22Rv1 (cell line): Measurements from ENCODE around the gene MAP4K1.

ENCODE experiments used
- ZFX ChIP-seq: fragments of 450-650 bp; IDR thresholded peaks from 2 replicates; pipeline ENCODE4 v1.6.1; 2017; ENCODE audit warnings: antibody characterized with exemption, borderline replicate concordance
- TF ChIP-seq, protein P1 (sequence below): fragments of 450-650 bp; IDR thresholded peaks from 2 replicates; pipeline ENCODE4 v1.5.1; 2017; ENCODE audit warnings: mild to moderate bottlenecking

DNA sequence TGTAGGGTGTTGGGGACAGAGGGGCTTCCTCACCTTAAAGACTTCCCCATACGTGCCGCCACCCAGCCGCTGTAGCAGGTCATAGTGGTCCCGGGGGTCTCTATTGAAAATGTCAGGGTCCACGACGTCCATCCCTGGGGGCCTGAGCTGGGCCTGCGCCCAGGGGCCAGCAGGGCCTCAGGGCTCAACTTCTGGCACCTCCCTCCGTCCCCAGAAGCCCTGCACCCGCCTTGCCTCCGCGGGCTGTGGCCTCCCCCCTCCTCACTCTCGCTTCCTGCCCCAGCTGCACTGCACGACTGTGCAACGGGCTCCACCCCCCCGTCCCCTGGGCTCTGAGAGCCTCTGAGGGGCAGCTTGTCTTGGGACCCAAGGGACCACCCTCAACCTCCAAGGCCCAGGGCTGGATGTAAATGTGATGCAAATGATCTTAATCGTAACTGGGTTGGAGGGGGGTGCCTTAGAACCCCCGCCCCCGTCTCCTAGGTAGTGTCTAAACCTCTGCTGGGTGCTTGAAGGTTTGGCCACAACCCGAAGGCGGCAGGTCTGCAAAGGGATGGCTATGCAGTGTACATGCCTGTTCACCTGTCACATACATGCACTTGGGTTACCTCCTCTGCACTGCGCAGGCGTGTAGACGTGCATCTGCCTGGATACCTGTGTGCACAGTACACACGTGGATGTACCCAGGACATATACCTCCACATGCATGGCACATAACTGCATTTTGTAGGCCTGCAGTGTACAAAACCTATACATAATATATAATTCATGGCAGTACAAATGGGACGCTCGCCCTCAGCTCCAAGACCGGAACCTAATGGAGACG, at the start of gene MAP4K1:
- TF ChIP-seq, protein P1, sequence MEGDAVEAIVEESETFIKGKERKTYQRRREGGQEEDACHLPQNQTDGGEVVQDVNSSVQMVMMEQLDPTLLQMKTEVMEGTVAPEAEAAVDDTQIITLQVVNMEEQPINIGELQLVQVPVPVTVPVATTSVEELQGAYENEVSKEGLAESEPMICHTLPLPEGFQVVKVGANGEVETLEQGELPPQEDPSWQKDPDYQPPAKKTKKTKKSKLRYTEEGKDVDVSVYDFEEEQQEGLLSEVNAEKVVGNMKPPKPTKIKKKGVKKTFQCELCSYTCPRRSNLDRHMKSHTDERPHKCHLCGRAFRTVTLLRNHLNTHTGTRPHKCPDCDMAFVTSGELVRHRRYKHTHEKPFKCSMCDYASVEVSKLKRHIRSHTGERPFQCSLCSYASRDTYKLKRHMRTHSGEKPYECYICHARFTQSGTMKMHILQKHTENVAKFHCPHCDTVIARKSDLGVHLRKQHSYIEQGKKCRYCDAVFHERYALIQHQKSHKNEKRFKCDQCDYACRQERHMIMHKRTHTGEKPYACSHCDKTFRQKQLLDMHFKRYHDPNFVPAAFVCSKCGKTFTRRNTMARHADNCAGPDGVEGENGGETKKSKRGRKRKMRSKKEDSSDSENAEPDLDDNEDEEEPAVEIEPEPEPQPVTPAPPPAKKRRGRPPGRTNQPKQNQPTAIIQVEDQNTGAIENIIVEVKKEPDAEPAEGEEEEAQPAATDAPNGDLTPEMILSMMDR, result no peak
- TF ChIP-seq ZFX, result no peak
